ENCODE data around the gene MEP1A.

Gene MEP1A

GRCh38 chr6:46792635-46793034, 554 bp upstream of the MEP1A start:
- no peak overlapping the region for H3K27ac ChIP-seq
- TF ChIP-seq, protein P1, sequence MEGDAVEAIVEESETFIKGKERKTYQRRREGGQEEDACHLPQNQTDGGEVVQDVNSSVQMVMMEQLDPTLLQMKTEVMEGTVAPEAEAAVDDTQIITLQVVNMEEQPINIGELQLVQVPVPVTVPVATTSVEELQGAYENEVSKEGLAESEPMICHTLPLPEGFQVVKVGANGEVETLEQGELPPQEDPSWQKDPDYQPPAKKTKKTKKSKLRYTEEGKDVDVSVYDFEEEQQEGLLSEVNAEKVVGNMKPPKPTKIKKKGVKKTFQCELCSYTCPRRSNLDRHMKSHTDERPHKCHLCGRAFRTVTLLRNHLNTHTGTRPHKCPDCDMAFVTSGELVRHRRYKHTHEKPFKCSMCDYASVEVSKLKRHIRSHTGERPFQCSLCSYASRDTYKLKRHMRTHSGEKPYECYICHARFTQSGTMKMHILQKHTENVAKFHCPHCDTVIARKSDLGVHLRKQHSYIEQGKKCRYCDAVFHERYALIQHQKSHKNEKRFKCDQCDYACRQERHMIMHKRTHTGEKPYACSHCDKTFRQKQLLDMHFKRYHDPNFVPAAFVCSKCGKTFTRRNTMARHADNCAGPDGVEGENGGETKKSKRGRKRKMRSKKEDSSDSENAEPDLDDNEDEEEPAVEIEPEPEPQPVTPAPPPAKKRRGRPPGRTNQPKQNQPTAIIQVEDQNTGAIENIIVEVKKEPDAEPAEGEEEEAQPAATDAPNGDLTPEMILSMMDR (IDR thresholded peaks at IDR 0.05): no peak
- TF ChIP-seq ZFX (IDR thresholded peaks at IDR 0.05; ENCODE audit: borderline replicate concordance): no peak

GRCh38 chr6:46794068-46794467, 879 bp downstream of the MEP1A start:
- TF ChIP-seq ZFX (IDR thresholded peaks at IDR 0.05; ENCODE audit: borderline replicate concordance): no peak
- TF ChIP-seq, protein P1 (IDR thresholded peaks at IDR 0.05): no peak

GRCh38 chr6:46795816-46796215, 2.6 kb downstream of the MEP1A start:
- no peak for TF ChIP-seq ZFX (IDR thresholded peaks at IDR 0.05; ENCODE audit: borderline replicate concordance)
- TF ChIP-seq, protein P1 (IDR thresholded peaks at IDR 0.05): no peak
- no peak overlapping the region for H3K27ac ChIP-seq

More at GRCh38 chr6:46794068-46794467, 879 bp downstream of the MEP1A start:
- no peak overlapping the region for H3K27ac ChIP-seq

GRCh38 chr6:46796848-46797580, 3.8 kb downstream of the MEP1A start:
- no peak for TF ChIP-seq ZFX (IDR thresholded peaks at IDR 0.05; ENCODE audit: borderline replicate concordance)
- TF ChIP-seq, protein P1 (IDR thresholded peaks at IDR 0.05): no peak
- H3K27ac ChIP-seq: no peak overlapping the region

DNA sequence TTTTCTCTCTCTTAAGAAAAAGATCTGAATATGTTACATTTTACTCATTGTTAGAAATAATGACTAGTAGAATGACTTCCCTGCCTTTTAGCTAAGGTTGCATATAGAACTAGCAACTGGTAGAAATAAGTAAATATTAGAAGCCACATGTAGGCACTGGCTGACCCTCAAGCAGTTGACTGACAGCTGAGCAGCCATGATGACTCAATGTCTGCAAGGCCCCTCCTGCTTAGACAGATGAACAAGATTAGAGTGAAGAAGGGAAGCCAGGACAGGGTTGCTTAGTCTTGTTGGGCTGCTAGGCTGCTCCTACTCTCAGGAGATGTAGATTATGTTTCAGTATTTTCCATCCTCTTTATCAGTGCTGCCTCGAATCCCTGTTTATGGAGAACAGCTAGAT, 6.5 kb downstream of the MEP1A start:
- TF ChIP-seq, protein P1 (IDR thresholded peaks at IDR 0.05): no peak
- no peak for TF ChIP-seq ZFX (IDR thresholded peaks at IDR 0.05; ENCODE audit: borderline replicate concordance)
- H3K27ac ChIP-seq: no peak overlapping the region

DNA sequence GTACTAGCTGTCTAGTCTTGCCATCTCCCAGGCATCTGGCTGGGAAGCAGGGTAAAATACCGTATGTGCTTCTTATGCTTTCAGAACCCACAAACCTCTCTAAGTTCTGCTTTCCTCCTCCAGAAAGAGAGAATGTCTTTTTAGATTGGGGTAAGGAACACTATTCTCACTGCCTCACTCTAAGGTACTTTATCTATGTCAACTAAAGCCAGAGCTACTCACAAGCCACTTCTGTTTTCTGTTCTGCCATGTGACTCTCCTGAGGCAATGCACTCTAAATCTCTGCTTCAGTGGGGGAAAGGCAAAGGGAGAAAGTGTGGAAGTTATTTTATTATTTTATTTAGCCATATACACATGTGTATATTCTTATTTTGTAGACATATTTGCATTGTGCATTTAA, 15.6 kb downstream of the MEP1A start:
- H3K27ac ChIP-seq: no peak overlapping the region
- no peak for TF ChIP-seq ZFX (IDR thresholded peaks at IDR 0.05; ENCODE audit: borderline replicate concordance)
- TF ChIP-seq, protein P1 (IDR thresholded peaks at IDR 0.05): no peak

GRCh38 chr6:46815130-46815529, 21.9 kb downstream of the MEP1A start:
- no peak for TF ChIP-seq ZFX (IDR thresholded peaks at IDR 0.05; ENCODE audit: borderline replicate concordance)
- TF ChIP-seq, protein P1 (IDR thresholded peaks at IDR 0.05): no peak
- no peak overlapping the region for H3K27ac ChIP-seq
